GM21619 (cell line): ENCODE results near the gene GALNTL6.
"Not testable (repeated sequence)": the region's sequence is repeated elsewhere in the genome, so short reads cannot be mapped to it uniquely, and the experiment has no call there.

Experiments used
- ATAC-seq: cut with Tn5 transposase; IDR thresholded peaks from one replicate; pipeline ENCODE4 v1.9.1; 2021; ENCODE audit not compliant: unreplicated experiment

Gene GALNTL6

DNA sequence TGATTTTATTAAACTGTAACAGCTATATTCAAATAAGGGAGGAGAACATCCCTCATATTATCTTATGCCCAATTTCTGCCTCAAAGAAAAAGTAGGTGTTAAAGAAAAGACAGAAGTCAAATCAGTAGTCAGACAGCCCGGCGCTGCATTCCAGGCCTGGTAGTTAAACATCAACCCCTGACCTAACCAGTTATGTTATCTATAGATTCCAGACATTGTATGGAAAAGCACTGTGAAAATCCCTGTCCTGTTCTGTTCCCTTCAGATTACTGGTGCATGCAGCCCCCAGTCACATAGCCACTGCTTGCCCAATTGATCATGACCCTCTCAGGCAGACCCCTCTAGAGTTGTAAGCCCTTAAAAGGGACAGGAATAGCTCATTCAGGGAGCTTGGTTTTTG lies 1085.5 kb downstream of the GALNTL6 start:
- ATAC-seq, result no peak

DNA sequence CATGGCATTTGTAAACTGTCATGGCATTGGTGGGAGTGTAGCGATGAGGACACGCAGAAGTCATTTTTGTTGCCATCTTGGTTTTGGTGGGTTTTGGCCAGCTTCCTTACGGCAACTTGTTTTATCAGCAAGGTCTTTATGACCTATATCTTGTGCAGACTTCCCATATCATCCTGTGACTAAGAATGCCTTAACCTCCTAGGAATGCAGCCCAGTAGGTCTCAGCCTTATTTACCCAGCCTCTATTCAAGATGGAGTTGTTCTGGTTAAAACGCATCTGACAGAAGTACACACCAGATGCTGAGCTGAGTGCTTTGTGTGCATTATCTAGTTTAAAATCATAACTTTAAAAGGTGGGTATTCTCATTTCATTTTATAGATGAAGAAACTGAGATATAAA lies 1086.7 kb downstream of the GALNTL6 start:
- no peak for ATAC-seq

DNA sequence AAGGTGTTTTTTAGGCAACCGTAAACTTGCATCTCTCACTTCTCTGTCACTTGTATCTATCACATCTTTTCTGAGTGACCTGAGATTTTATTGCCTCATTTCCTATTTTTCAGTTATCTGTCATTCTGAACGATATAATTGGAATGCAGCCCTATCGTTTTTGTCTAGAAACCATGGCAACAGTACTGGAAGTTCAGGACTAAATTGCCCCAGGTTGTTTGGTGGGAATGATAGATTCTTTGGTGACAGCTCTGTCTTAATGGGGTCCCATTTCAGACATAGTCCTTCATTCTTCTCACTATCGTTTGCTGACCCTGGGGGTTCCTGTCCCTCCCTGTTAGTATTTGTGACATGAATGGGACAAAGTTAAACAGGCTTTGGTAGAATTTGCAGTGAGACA lies 1087.7 kb downstream of the GALNTL6 start:
- no peak for ATAC-seq

GRCh38 chr4:172912468-172912867 lies 1099.3 kb downstream of the GALNTL6 start:
- ATAC-seq, result not testable (repeated sequence)

DNA sequence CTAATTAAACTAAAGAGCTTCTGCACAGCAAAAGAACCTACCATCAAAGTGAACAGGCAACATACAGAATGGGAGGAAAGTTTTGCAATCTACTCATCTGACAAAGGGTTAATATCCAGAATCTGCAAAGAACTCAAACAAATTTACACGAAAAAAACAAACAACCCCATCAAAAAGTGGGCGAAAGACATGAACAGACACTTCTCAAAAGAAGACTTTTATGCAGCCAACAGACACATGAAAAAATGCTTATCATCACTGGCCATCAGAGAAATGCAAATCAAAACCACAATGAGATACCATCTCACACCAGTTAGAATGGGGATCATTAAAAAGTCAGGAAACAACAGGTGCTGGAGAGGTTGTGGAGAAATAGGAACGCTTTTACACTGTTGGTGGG lies 1104.2 kb downstream of the GALNTL6 start:
- not testable (repeated sequence) for ATAC-seq

DNA sequence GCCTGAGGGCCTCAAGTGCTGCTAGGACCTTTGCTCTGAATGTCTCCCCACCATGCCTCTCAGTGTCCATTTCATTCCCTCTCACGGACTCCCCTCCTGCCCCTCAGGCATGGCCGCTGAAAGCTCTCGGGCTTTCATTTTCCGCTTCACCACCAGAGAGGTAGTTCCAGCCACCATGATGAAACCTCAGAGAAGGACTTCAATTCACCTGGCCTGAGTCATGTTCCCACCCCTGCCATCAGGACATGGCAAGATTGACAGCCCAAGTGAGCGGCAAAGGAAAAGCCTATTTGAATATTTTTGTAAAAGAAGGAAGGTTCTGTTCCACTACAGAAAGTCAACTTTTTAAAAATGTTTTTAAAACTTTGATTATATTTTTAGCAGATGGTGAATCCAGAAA lies 1106.1 kb downstream of the GALNTL6 start:
- ATAC-seq, result no peak

DNA sequence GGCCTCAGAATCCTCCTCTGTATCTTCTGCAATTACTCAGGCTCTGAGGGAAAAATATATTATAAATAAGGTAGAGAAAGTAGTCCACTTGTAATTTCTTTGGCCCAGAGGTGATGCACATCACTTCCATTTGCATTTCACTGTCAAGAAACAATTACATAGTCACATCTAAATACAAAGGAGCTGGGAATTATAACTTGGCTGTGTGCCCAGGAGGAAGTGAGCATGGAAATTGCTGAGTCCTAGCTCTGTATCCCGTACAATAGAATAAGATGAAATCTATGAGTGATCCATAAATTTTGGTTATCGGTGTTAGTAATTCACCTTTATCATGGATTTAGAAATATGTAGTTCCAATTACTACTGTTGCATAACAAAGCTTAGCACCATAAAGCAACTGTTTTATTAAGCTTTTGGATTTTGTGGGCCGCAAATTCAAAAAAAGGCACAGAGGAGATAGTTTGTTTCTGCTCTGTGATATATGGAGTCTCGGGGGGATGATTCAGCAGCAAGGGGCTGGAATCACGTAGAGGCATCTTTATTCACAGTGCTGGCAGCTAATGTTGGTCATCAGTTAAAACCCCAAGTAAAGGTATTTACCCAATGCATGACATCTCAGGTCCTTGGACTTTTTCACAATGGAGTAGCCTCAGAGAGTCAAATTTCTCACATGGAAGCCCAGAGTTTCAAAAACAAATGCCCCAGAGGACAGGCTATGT lies 1114.1 kb downstream of the GALNTL6 start:
- ATAC-seq, result no peak

DNA sequence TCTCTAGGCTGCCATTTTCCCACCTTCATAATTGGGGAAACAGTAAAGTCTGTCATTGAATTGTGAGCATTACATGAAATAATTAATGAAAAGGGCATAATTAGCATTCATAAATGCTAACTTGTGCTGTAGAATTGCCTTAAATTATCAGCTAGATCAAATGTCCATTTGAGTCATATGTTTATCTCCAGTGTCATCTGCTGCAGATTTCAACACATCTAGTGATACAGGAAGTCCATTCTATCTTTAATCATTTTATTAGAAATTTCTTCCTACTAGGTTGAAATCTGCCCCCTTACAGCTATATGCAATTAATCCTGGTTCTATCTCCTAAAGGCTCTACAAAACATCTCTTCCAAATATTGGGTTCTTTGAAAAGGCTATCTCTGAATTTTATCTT lies 1115.1 kb downstream of the GALNTL6 start:
- no peak for ATAC-seq

- no peak for ATAC-seq
Measured at GRCh38 chr4:172938072-172938829, 1125.0 kb downstream of the GALNTL6 start.

- no peak for ATAC-seq
Measured at GRCh38 chr4:172938870-172939269, 1125.7 kb downstream of the GALNTL6 start.

GRCh38 chr4:172942840-172943239 lies 1129.6 kb downstream of the GALNTL6 start:
- no peak for ATAC-seq

DNA sequence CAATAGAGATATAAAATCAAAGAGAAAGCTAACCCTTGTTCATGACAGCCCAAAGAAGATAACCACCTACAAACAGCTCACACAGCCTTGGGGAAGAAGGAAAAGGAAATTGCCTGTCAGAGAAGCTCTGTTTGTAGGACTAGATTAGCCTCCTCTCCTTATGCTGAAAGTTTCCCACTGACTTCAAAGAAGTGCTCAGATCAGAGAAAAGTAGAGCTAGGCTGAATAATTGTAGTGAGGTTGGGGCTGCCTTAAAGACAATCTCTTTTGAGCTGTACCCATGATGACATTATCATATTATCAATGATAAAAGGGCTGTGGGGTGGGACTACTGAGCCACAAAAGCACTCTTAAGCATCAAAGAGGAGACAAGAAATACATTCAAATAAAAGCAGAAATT lies 1132.4 kb downstream of the GALNTL6 start:
- ATAC-seq, result no peak

- ATAC-seq, result no peak
Measured at GRCh38 chr4:172946503-172946902, 1133.3 kb downstream of the GALNTL6 start.

GRCh38 chr4:172947594-172947993 lies 1134.4 kb downstream of the GALNTL6 start:
- ATAC-seq, result no peak

- ATAC-seq, result no peak
Measured at GRCh38 chr4:172950990-172951389, 1137.8 kb downstream of the GALNTL6 start.

- ATAC-seq, result no peak
Measured at GRCh38 chr4:172951679-172952451, 1138.7 kb downstream of the GALNTL6 start.

DNA sequence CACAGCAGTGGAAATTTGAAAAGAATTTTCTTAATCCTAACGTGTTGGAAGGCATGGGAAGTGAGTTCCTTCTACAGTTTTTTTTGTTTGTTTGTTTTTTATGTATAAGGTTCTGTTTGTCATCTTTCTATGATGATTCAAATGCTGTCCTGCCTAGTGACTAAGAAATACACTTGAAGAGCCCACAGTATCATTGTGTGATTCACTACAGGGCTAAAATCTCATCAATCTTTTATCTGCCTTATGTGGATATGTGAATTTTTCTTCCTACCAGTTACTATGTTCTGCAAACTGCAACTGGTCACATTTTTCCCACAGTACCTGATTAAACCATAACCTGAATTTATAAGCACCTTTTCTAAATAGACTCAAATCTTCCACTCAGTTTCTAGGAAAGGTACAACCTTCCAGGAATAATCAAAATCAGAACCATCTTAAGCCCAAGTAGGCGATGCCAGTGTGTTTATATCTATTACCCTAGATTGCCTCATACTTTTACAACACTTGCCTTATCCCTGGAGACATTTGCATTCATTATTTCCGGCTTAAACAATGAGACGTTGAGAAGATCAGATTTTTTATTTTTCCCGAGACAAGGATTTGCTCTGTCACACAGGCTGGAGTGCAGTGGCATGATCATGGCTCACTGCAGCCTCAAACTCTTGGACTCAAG lies 1140.8 kb downstream of the GALNTL6 start:
- ATAC-seq, result no peak

- not testable (repeated sequence) for ATAC-seq
Measured at GRCh38 chr4:172956340-172956739, 1143.1 kb downstream of the GALNTL6 start.

DNA sequence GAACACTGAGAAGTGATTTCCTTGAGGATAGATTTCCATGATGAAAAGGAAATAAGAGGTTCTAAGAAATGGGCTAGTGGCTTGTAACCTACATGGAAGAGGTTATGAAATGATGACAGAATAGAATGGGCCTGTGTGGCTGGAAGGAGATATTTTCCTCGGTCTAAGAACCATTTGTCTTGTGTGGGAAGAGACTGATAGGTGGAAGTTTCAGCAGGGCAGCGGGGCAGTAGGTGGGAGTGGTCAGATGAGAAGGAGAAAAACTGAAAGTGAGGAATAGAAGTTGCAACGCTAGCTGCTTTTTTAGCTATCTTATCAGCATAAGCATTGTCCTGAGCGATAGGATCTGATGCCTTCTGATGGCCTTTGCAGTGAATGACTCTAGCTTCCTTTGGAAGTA lies 1144.0 kb downstream of the GALNTL6 start:
- no peak for ATAC-seq

- ATAC-seq, result no peak
Measured at GRCh38 chr4:172962564-172963353, 1149.6 kb downstream of the GALNTL6 start.
